Nephron (organoid): ENCODE data around the gene PACRG.

Experiments used
- H3K27ac Mint-ChIP-seq, 3 experiments: 2 replicates each; pipeline ENCODE4 v1.8.0; 2020; ENCODE audit warnings: mixed read lengths in 3 of 3, mild to moderate bottlenecking in 2 of 3, moderate library complexity in 1 of 3
- H3K27me3 Mint-ChIP-seq: 2 replicates; pipeline ENCODE4 v1.8.0; 2021; ENCODE audit warnings: low read depth, mild to moderate bottlenecking, moderate library complexity, mixed read lengths
- H3K36me3 Mint-ChIP-seq: 2 replicates; pipeline ENCODE4 v1.8.0; 2020; ENCODE audit warnings: low read depth, mixed read lengths
- H3K4me1 Mint-ChIP-seq: 2 replicates; pipeline ENCODE4 v1.8.0; 2020; ENCODE audit warnings: mixed read lengths
- H3K4me3 Mint-ChIP-seq, 3 experiments: 2 replicates each; pipeline ENCODE4 v1.8.0; 2020; ENCODE audit warnings: mild to moderate bottlenecking in 3 of 3, mixed read lengths in 3 of 3, moderate library complexity in 2 of 3
- H3K9me3 Mint-ChIP-seq: 2 replicates; pipeline ENCODE4 v1.8.0; 2020; ENCODE audit warnings: mixed read lengths
- CTCF ChIP-seq, 3 experiments: fragments of 200-600 bp; sonication (generic); IDR thresholded peaks; one replicate each; pipeline ENCODE4 v1.5.0; 2021; ENCODE audit warnings: antibody characterized with exemption in 3 of 3; ENCODE audit not compliant: unreplicated experiment in 3 of 3

PACRG gene

GRCh38 chr6:163187606-163188005, 459.8 kb downstream of the PACRG start:
- Mint-ChIP-seq H3K36me3 (no peaks in the 10 kb centered on the region), H3K4me3 (no peak overlapping the region), H3K27me3 (peaks cover 13% of the 10 kb centered on the region), H3K9me3 (no peaks in the 10 kb centered on the region), H3K27ac (no peak overlapping the region), H3K4me1 (peaks cover 15% of the 10 kb centered on the region)
- no peak for TF ChIP-seq CTCF (IDR thresholded peaks at IDR 0.05; ENCODE audit: unreplicated experiment in 3 of 3)

- no peak overlapping the region for H3K27ac Mint-ChIP-seq
- no peak for TF ChIP-seq CTCF (IDR thresholded peaks at IDR 0.05; ENCODE audit: unreplicated experiment in 3 of 3)
- no peaks in the 10 kb centered on the region for H3K9me3 Mint-ChIP-seq
- peaks cover 16% of the 10 kb centered on the region for H3K4me1 Mint-ChIP-seq
- H3K27me3 Mint-ChIP-seq, result peaks cover 13% of the 10 kb centered on the region
- H3K36me3 Mint-ChIP-seq, result no peaks in the 10 kb centered on the region
- no peak overlapping the region for H3K4me3 Mint-ChIP-seq
Observed at GRCh38 chr6:163188746-163189145, 461.0 kb downstream of the PACRG start.

GRCh38 chr6:163189609-163190008, 461.8 kb downstream of the PACRG start:
- Mint-ChIP-seq H3K27me3 (peaks cover 13% of the 10 kb centered on the region), H3K27ac (no peak overlapping the region), H3K36me3 (no peaks in the 10 kb centered on the region), H3K9me3 (no peaks in the 10 kb centered on the region), H3K4me3 (no peak overlapping the region), H3K4me1 (peaks cover 16% of the 10 kb centered on the region)
- TF ChIP-seq CTCF (IDR thresholded peaks at IDR 0.05; ENCODE audit: unreplicated experiment in 3 of 3), result no peak

- no peaks in the 10 kb centered on the region for H3K36me3 Mint-ChIP-seq
- H3K27me3 Mint-ChIP-seq, result peaks cover 14% of the 10 kb centered on the region
- no peak overlapping the region for H3K4me3 Mint-ChIP-seq
- peaks cover 16% of the 10 kb centered on the region for H3K4me1 Mint-ChIP-seq
- no peak for TF ChIP-seq CTCF (IDR thresholded peaks at IDR 0.05; ENCODE audit: unreplicated experiment in 3 of 3)
- H3K27ac Mint-ChIP-seq, result no peak overlapping the region
- H3K9me3 Mint-ChIP-seq, result no peaks in the 10 kb centered on the region
Observed at GRCh38 chr6:163190786-163191185, 463.0 kb downstream of the PACRG start.

- H3K4me1 Mint-ChIP-seq, result peaks cover 16% of the 10 kb centered on the region
Observed at GRCh38 chr6:163191704-163192537, 464.1 kb downstream of the PACRG start.

More at GRCh38 chr6:163191704-163192537, 464.1 kb downstream of the PACRG start:
- Mint-ChIP-seq H3K9me3 (no peaks in the 10 kb centered on the region), H3K27ac (peak overlapping the region; percentile 14 to 57 (median 14)), H3K27me3 (peaks cover 11% of the 10 kb centered on the region), H3K4me3 (no peak overlapping the region), H3K36me3 (no peaks in the 10 kb centered on the region)
- no peak for TF ChIP-seq CTCF (IDR thresholded peaks at IDR 0.05; ENCODE audit: unreplicated experiment in 3 of 3)
